GM21786 (cell line): ENCODE data around the gene SLC22A6.
A peak's percentile ranks its signal among the peaks of the same experiment; 100 is the strongest.

Experiments
- ATAC-seq: cut with Tn5 transposase; IDR thresholded peaks from one replicate; pipeline ENCODE4 v1.9.1; 2021; ENCODE audit not compliant: unreplicated experiment

SLC22A6 gene, protein sequence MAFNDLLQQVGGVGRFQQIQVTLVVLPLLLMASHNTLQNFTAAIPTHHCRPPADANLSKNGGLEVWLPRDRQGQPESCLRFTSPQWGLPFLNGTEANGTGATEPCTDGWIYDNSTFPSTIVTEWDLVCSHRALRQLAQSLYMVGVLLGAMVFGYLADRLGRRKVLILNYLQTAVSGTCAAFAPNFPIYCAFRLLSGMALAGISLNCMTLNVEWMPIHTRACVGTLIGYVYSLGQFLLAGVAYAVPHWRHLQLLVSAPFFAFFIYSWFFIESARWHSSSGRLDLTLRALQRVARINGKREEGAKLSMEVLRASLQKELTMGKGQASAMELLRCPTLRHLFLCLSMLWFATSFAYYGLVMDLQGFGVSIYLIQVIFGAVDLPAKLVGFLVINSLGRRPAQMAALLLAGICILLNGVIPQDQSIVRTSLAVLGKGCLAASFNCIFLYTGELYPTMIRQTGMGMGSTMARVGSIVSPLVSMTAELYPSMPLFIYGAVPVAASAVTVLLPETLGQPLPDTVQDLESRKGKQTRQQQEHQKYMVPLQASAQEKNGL

DNA sequence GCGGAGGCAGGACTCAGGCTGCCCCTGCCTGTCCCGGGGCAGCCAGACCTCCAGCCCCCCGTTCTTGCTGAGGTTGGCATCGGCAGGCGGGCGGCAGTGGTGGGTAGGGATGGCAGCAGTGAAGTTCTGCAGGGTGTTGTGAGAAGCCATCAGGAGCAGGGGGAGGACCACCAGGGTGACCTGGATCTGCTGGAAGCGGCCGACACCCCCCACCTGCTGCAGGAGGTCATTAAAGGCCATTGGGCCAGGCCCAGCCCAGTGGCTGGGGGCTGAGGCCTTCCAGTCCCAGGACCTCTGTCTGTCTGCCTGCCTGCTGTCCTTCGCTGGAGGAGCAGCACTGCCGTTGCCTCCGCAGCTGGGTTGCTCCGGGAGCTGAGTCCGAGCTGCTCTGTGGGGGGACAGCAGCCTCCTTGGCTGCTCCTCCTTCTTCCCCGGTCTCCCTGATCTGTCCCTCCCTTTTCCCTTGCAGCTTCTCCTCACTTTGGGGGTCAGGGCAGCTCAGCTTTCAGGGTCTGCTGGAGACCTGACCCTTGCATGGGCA, at the start of gene SLC22A6:
TSS of gene SLC22A6 (minus strand) at position 517 of the 541 bp plus-strand sequence. CDS start at position 240, 277 bp downstream.
- ATAC-seq: no peak

DNA sequence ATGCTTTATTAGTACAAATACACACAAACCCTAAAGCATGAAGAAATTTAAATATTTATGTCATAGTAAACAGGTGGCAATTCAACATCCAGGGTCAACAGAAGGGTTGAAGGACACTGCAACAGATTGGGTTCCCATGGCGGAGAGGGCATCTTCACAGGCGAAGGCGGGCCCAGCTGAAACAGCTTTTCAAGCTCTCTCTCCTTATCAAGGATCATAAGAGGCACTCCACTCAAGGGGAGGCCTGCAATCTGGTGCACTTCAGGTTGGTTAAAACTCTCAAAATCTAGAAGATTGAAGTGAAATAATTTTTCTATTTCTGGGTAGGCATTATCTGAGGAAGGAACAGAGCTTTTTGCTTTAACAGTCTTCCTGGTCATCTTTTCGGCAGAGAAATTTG, 47.7 kb upstream of the SLC22A6 start:
- ATAC-seq: no peak

DNA sequence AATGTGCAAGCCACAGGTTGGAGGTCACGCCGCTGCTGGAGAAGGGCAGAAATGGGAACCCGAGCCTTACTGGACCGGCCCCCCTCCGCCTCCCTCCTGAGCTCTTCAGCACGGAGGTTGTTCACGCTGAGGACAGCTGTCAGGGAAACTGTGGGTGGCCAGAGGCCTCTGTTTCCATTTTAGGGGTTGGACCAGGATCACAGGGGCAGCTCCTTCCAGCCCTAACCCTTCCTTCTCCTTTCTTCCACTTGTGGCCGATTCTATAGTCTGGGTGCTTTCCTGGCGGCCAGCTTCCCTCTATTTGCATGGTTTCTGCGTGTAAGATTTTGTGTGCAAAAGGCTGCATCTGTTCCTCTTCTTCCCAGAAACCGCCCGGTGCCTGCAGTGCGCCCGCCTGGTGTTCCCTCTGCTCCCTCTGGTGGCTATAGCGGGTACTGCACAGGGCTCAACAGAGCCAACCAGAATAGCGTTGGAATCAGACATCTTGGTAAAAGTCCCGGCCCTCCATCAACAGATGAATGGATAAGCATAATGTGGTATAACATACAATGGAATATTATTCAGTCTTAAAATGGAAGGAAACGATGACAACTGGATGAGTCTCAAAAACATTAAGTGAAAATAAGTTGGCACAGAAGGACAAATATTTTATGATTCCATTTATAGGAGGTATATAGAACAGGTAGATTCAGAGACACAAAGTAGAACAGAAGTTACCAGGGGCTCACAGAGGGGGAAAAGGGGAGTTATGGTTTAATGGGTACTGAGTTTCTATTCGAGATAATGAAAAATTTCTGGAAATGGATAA, 39.3 kb upstream of the SLC22A6 start:
- ATAC-seq: peak; percentile 62

DNA sequence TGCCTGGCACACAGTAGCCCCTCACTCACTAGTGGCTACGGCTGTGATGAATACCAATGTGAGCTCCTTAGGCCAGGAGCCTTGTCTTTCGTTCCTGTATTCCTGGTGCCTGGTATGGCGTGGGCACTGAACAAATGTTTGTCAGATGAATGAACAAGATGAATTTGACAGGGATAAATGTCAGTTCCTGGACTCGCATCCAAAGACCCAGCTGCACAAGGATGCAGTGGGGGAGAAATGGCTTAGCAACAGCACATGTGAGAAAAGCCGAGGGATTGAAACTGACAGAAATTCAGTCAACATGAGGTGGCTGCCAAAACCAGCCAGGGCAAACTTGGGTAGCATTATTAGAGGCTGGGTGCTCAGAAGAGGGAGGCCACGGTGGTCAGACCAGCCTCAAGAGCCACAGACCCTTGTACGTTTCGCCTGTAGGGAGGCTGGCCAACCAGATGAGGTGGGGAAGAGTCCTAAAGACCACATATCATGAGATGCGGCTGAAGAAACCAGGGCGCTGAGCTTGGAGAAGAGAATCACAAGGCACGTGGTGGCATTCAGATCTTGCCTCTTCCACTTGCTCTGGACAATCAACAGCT, 38.6 kb upstream of the SLC22A6 start:
- ATAC-seq: no peak

DNA sequence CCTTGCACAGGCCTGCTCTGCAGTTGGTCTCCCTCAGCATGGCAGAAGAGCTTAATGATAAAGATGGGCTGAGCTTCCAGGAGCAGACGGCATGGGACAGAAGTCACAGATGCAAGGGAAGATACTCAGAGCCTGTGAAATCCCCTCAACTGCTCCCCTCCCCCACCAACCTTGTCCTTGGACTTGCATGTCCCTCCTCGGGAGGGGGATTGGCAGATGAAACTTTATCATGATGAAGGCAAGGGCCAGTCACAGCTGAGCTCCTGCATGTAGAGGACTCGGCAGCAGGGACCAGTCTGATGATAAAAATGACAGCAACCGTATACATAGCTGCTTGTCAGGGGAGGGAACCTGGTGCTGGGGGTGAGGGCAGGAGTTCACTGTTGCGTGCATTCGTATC, 37.7 kb upstream of the SLC22A6 start:
- ATAC-seq: no peak

DNA sequence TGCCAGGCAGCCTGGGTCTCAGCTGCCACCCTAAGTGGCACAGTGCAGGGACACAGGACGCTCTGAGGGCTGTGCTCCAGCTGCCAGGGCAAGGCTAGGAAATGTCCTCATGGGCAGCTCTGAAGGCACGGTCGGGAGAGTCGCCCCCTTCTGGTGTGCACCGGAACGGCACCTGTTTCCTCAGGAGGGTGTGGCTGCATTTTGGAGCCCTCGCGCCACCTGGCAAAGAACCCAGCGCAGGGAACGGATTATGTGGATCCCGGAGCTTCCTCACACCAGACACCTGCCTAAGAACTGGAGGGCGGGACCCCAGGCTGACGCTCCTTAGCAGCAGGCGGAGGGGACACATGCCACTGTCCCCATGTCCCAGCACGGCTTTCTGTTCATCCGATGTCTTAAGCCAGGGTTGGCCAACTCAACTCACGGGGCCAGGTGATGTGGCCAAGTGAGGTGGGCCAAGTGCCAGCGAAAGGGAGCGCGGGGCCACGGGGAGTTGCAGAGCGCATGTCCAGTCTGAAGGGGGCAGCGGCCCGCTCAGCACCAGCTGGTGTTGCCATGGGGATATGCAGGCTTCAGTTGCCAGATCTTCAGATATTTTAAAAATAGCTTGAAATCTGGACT, 36.0 kb upstream of the SLC22A6 start:
- ATAC-seq: no peak

DNA sequence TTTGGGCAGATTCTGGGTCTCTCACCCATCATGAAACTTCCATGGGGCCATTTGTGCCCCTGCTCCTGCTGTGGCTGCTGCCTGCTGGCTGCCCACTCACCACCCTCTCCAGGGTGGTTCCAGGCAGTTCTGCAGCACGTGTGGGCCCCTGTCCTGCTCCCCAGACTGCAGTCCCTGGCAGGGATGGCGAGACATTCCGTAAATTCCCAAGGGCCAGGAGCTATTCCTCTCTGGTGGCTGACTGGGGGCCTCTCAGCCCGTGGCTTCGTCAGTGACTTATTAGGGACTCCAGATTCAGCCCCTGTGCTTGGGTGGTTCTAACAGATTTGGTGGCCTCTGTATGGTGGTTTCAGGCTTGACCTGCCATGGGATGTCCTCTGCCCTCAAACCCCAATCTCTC, 34.7 kb upstream of the SLC22A6 start:
- no peak for ATAC-seq

DNA sequence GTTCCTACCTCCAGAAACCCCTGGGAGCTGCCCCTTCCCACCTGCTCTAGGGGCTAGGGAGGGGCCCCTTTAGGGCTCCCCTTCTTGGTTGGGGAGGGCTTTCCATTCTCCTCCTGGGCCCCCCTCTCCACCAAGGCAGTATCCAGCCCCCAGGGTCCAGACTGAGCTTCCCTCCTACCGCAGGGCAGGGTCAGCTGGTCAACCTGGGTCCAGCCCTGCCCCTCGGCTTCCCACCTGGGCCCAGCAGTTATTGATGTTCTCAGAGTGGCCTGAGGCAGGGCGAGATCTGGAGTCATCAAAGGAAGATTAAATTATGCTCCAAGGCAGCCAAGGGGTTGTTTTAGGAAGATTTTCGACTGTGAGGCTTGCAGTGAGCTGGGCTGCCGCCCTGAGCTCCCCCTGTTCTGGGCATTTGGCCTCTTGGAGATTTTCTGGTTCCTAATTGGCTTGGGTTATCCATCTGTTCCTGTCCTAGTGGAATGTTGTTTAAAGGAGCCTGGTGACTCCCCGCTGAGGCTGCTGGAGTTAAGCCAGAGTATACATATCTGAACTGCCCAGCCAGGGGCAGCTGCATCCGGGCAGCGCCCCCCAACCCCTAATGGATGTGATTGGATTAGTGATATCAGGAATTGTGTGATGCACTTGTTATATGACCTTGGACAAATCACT, 32.7 kb upstream of the SLC22A6 start:
- ATAC-seq: no peak

DNA sequence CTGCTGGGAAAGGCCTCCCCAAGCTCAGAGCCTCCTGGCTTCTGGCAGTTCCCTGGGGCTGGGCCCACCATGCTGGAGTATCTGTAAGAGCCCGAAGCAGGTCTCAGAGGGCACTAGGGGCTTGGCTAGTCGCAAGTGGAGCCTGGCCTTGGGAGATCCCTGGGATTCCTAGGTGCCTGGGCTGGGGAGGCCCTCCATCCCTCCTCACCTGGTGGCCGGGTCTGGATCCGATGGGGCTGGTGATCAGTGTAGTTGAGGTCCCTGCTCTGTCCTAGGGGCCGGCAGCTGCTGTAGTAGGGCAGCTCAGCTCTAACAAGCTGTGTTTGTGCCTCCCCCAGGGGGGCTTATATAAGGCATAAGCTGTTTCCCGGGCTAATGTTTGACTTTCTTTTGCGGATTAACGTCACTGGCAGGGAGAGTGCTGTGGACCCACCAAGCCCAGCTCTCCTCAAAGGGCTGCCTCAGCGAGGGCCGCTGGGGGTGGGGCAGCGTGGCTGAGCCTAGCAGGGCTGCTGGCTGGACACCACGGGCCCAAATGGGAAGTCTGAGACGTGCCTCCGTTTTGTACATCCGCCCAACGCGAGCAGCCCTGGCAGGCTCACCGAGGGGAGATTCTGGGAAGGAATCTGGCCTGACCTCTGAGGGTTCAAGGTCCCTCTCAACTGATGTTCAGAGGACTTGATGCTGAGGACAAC, 30.9 kb upstream of the SLC22A6 start, which contains the start of gene SLC22A8:
TSS of gene SLC22A8 (minus strand) at position 321 of the 695 bp plus-strand sequence. CDS start 883 bp downstream, outside the sequence.
- no peak for ATAC-seq

DNA sequence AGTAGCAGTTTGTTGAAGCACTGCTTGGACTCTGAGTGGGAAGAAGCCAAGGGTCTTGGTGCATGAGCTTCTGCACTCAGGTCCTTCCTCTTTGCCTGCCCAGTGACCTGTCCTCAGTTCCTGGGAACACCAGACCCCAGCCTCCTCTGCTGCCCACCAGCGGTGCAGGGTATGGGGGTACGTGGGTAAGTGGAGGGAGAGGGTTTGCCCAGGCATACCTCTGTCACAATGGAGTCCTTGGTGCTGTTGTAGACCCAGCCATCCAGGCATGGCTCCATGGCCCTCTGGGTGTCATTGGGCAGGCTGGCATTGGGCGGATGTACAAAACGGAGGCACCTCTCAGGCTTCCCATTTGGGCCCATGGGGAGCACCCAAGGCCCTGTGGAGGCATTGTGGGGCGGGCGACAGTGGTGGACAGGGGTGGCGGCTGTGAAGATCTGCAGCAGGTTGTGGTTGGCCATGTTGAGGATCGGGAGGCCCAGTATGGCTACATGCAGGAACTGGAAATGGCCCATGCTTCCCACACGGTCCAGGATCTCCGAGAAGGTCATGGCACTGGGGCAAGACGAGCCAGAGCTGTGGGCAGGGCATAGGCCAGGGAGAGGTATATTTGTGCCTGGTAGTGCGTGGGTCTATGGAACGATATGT, 29.8 kb upstream of the SLC22A6 start:
- no peak for ATAC-seq

DNA sequence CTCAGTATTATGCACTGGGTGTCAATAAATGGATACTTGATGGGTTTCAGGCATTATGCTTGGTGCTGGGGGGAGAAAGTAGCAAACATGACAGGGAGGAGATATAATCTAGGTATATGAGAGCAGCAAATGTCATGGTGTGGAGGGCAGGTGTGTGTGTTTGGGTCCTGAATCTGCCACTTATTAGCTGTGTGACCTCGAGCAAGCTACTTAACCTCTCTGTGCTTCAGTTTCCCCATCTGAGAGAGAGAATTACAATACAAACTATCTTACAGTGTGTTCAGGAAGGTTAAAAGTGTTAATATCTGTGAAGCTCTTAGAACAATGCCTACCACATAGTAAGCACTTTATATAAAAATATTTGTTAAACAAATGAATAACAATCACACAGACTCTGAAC, 28.1 kb upstream of the SLC22A6 start:
- no peak for ATAC-seq

DNA sequence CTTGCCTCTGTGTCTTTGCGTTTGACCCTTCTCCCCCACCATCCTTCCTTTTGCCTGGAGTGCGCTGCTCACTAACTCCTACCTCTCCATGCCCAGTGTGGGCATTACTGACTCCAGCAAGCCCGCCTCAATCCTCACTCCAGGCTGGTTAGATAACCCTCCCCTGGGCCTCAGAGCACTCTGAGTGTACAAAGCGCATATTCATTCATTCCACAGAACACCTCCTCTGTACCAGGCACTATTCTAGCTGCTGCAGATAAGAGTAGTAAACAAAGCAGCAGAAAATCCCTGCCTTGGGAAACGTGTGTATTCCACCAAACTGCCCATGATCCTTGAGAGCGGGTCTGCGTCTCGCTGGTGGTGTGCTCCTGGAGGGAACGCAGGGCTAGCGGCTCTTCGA, 27.7 kb upstream of the SLC22A6 start:
- ATAC-seq: no peak

DNA sequence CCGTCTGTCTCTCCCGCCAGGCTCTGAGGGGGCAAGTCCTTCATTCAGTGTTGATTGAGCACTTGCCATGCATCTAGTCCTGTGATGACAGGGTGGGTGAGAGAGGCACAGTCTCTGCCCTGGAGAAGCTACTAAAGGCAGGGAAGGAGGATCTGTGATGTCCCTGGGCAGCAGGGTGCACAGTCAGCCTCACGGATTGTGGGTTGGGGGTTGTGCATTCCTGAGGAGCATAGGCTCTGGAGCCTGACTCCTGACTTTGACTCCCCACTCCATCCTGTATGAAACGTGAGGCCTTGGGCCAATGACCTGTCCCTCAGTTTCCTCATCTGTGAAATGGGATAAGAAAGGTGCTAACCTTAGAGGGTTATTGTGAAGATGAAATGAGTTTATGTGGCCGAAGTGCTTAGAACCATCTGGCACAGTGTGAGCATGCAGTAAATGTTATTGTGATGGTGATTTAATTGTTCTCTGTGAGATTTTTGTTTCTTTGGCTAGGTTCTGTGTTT, 26.2 kb upstream of the SLC22A6 start:
- ATAC-seq: no peak

DNA sequence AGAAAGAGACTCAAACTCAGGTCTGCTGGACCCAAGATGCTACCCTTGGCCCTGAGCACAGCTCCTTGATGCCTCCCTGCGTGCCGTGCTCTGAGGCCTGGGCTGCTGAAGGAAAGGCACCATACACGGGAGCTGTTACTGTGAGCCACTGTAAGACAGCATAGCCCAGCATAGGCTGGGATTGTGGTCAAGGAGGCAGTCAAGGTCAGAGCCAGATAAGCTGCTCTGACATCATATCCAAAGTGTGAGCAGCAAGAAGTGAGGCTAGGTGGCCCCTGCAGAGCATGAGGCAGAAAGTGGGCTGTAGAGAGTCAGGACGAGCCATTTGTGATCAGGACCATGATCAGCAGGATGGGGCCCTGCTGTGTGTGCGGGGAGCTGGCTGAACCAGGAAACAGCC, 23.2 kb upstream of the SLC22A6 start:
- ATAC-seq: no peak

DNA sequence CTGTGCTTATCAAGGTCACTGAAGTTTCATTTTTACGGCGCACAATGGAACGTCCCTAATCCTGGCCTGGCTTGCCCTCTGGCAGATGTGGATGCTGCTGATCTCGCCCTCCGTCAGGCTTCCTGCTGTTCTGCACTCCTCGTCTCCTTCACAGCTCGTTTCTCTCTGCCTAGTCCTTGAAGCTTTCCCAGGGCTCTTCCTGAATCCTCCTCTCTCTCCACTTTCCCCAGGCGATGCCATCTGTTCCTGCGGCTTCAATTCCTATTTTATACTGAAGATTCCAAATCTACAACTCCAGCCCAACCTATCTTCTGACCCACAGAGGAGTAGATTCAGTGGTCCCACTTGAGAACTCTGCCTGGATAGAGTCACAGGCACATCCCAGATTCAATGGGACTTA, 16.7 kb upstream of the SLC22A6 start:
- ATAC-seq: no peak

DNA sequence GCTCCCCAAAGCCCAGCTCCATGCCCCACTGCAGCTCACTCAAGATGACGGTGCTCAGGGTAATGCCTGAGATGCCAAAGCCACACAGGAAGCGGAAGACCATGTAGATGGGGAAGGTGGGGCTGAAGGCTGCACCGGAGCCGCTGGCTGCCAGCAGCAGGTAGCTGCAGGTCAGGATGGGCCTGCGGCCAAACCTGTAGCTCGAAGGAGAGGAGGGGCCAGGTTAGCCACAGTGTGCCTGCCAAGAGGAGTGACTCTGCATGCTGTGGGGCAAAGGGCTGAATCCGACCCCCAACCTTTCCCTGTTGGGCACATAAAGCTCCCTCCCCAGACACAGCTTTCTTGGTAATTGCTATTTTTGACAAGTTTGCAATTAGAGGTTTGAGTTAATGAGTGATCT, 14.9 kb upstream of the SLC22A6 start:
- ATAC-seq: no peak

DNA sequence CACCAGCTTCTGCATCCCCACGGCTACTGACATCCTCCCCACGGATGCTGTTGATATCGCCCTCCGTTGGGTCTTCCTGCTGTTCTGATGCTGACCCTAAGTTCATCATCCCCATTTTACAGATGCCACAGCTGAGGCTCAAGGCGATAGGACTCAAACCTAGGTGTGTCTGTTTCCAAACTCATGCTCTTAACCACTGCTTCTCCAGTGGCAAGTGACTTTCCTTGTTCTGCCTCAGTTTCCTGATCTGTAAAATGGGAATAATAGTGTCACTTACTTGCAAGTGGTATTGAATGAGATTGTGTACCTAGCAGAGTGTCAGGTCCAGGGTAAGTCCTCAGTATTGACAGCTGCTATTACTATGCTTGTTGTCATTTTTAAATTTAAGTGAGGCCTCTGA, 14.4 kb upstream of the SLC22A6 start:
- no peak for ATAC-seq

DNA sequence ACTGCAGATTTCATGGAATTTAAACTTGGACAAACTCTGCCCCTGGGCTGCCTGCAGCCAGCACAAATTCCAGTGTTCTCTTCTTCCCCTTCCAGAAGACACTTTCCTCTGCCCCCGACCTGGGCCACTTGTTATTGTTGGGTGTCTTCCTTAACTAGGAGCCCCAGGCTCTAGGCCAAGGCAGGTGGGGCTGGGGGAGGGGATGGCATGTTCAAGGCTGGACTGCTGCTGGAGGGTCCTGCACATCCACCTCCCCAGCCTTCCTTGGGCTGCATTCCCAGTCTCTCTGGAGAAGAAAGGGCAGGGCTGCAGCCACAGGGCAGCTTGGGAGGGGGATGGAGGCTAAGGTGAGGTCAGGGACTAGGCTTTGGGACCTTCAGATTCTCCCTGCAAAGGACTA, 11.5 kb upstream of the SLC22A6 start:
- no peak for ATAC-seq

DNA sequence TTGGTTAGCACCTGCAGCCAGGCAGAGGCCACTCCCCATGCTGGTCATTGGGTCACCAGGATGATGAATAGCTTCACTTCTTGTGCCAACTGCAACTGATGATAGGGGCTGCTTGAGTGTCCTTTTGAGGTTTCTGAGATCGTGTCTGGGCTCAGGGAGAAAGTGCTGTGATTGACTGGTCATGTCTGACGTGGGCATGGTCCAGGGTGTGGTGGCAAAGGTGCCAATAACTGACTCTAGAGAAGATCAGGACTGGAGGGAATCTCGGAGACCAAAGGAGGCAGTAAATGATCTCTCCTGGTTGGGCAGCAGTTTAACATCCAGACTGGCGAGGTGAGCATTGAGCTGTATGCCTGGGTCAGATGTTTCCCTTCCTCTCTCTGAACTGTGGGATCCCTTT, 10.0 kb upstream of the SLC22A6 start:
- ATAC-seq: no peak
